SIG-M5 treated with dmso at 0.1 percent for 504 hours (cell line): Measurements from ENCODE around the gene FKBP6.
"Not testable (repeated sequence)": the region's sequence is repeated elsewhere in the genome, so short reads cannot be mapped to it uniquely, and the experiment has no call there.

ENCODE experiments used
- DNase-seq: peaks from one replicate; lab custom pipeline; 2025; ENCODE audit not compliant: unreplicated experiment; lab: John Stamatoyannopoulos, UW

The FKBP6 gene, protein sequence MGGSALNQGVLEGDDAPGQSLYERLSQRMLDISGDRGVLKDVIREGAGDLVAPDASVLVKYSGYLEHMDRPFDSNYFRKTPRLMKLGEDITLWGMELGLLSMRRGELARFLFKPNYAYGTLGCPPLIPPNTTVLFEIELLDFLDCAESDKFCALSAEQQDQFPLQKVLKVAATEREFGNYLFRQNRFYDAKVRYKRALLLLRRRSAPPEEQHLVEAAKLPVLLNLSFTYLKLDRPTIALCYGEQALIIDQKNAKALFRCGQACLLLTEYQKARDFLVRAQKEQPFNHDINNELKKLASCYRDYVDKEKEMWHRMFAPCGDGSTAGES

DNA sequence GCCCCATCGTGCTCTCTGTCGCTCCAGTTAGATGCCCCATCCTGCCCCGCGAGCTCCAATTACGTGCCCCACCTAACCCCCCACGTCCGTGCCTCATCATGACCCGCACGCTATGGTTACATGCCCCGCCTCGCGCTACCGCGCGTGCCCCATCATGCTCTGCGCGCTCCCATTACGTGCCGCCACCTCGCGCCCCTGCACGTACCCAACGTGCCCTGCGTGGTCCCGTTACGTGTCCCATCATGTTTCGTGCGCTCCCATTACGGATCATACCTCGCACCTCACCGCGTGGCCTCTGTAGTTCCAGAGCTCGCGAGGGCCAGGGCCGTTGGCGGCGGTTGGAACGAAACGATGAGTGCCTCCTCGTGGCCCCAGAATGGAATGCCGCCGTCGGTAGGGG lies at the start of gene FKBP6, which contains the start of gene TRIM50:
Gene FKBP6, plus strand, starts transcription at position 240 of the 400 bp plus-strand sequence. CDS start 268 bp downstream, outside the sequence.
Gene TRIM50, minus strand, starts transcription at position 161 of the 400 bp plus-strand sequence. CDS start 3,295 bp downstream, outside the sequence.
- not testable (repeated sequence) for DNase-seq

GRCh38 chr7:73297235-73297634 lies 30.7 kb upstream of the FKBP6 start:
- not testable (repeated sequence) for DNase-seq

GRCh38 chr7:73297706-73298105 lies 30.3 kb upstream of the FKBP6 start:
- DNase-seq: not testable (repeated sequence)

GRCh38 chr7:73299812-73300211 lies 28.1 kb upstream of the FKBP6 start:
- not testable (repeated sequence) for DNase-seq

DNA sequence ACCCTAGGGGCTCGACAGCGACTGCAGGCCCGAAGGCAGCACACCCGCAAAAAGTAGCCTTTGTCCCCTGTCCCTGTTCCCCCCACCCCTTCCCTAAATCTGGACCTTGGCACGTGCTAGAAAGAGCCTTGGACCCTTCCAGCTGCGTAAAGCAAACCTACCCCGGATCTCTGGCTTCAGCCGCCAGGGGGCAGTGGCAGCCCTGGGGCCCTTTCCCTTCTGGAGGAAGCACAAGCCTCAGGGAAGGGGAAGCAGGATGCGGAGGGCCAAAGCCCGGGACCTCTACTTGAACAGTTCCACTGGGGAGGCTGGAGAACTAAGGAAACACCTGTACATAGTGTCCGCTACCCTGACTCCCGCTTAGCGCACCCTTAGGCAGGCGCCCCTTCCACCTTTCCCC lies 26.9 kb upstream of the FKBP6 start:
- not testable (repeated sequence) for DNase-seq

DNA sequence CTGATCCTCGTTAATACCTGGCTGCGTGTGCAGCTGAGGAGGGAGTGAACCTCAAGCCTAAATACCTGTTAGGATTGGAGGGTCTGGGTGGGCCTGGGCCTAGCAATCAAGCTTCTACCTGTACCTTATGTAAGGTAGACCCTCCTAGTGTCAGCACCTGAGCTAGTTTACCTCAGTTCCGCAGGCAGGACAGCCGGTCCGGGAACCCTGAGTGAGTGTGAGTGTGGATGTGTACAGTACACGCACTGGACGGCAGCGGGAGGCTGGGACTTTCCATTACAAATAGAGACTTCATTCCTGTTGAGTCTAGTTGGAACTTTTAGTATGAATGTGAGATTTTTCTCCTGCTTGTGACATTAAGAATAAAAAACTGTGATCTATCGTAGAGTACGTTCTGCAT lies 25.1 kb upstream of the FKBP6 start:
- DNase-seq: not testable (repeated sequence)

- no peak for DNase-seq
Measured at GRCh38 chr7:73303546-73303945, 24.4 kb upstream of the FKBP6 start.

GRCh38 chr7:73304071-73304470 lies 23.9 kb upstream of the FKBP6 start:
- no peak for DNase-seq

DNA sequence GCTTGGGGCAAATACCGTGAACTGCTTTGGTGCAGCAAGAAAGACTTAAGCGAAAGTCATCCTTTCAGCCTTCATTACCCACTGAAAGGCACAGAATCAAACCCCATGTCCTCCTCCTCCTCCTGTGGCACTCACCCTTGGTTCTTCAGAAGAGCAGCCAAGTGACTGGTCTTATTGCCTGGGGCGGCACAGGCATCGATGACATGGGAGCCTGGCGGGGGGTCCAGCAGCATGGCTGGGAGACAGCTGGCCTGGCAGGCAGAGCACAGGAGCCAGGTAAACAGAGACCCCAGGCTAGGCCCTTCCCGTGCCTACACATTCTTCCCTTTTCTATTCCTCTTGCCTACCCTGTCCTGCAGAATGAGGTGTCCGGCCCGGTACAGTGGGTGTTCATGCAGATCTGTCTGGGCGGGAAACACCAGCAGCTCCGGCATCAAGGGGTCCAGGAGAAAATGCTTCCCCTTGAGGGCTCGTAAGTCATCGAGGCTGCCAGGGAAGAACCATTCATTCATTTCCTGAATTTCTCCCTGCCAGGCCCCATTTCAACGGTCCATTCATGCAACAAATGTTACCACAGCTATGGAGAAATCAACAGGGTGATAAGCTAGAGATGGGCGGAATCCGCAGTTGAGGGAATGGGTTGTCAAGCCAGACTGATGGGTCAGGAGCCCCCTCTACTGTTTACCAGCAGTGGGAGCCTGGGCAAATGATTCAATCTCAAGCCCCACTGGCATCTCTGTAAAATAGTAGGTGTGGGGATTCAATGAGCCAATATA lies 23.2 kb upstream of the FKBP6 start:
- peak; percentile 45 for DNase-seq

GRCh38 chr7:73307436-73307835 lies 20.5 kb upstream of the FKBP6 start:
- no peak for DNase-seq

DNA sequence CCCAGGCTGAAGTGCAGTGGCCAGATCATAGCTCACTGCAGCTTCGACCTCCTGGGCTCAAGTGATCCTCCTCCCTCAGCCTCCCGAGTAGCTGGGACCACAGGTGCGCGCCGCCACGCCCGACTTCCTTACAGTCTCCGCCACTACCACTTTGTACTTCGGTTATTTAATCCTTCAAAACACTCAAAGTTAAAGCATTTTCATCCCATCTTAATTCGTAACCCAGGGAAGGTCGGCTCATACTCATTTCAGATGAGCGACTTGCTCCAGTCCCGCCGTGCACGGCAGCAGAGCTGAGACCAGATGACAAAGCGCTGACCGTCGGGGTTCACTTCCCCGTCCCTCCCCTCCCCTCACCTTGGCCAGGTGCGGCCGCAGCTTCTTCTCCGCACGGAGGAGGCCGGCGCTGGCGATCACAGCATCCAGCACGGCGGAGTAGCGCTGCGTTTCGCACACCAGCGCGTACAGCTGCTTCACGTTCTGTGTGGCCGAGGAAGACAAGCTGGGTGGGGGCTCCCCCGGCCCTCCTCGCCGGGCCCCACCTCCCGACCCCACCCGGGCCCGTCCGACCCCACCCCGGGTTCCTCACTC lies 19.8 kb upstream of the FKBP6 start:
- no peak for DNase-seq

DNA sequence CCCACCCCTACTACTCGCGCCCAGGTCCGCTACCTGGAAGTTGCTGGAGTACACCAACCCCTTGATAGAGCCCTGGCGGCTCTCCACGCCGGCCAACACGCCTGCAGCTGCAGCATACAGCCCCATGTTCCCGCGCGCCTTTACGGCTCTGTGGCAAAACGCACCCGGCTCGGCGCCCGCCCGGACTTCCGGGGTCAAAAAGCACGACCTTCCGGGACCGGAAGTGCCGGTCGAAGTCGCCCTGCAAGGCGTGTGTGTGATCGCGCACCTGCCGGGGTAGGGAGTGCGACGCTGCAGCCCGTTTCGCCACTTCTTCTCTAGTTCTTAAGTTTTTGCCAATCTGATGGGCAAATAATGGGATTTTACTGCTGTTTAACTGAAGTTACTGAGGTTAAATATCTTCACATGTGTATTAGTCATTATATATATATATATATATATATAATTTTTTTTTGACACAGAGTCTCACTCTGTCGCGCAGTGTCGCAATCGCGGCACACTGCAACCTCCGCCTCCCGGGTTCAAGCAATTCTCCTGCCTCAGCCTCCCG lies 19.2 kb upstream of the FKBP6 start, which contains the start of gene NSUN5:
Gene NSUN5, minus strand, starts transcription at position 162 of the 550 bp plus-strand sequence. Its CDS starts 36 bp downstream, at position 126.
- peak; percentile 77 for DNase-seq

GRCh38 chr7:73311421-73311820 lies 16.5 kb upstream of the FKBP6 start:
- not testable (repeated sequence) for DNase-seq

DNA sequence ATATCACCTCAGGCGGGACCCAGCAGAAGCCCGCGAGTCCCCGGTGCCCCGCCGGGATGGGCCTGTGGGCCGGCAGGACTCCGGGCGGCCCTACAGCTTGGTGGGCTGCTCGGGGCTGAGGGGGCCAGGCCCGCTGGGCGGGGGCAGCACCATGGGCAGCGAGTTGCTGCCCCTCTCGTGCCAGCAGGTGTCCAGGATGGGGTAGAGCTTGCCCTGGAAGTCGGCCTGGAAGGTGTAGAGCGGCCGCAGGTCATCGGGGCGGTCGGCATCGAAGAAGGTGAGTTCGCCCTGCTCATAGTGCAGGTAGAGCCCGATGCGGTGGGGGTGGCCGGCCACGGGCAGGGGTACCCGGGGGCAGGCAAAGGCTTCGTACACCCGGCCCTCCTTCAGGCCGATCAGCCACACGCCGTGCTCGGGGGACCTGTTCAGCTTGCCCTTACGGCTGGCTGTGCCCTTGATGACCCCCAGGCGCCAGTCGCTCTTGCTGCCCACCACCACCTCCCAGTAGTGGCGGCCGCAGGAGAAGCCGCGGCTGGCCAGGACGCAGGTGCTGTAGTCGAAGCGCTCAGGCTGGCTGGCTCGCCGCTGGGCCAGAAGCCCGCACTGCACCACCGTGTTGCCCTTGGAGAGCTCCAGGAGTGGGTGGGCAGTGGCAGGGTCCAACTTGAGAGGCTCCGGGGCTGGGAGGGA lies 15.0 kb upstream of the FKBP6 start:
- DNase-seq: no peak

GRCh38 chr7:73313521-73313906 lies 14.4 kb upstream of the FKBP6 start:
- no peak for DNase-seq

GRCh38 chr7:73314271-73314670 lies 13.7 kb upstream of the FKBP6 start:
- DNase-seq: no peak

DNA sequence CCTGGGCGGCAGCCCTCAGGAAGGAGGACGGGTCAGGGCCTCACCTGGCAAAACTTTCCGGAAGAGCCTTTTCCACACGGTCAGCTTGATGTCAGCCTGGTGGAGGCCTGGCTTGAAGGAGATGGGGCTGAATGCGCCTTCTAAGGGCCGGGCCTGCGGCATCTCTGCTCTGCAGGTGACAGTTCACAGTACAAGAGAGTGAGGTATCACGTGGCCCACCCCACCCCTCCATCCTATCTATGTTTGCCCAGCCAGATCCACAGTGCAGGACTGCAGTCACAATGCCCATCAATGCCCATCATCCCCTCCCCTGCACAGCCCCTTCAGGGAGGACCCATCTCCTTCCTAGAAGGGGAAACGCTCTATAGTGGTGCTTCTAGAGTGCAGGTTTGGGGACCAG lies 11.4 kb upstream of the FKBP6 start:
- DNase-seq: no peak

GRCh38 chr7:73318656-73319204 lies 9.2 kb upstream of the FKBP6 start:
- not testable (repeated sequence) for DNase-seq

DNA sequence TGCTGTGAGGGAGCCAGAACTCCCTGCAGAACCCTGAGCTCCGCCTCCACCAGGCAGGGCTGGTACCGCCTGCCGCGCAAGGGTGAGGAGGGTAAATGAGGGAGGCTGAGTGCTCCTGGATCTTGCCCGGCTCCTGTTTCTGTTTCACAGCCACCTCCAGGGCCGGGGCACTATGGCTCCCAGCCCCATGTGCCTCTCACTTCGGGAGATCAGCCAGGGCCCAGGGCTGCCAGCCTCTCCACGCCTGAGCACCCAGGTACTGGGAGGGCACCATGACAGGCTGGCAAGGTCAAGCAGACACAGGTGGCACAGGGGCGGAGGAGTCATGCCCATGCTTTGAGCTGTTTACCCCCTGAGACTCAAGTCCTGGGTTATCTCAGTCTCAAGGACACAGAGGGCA lies 8.4 kb upstream of the FKBP6 start:
- DNase-seq: not testable (repeated sequence)

- not testable (repeated sequence) for DNase-seq
Measured at GRCh38 chr7:73320009-73320408, 8.0 kb upstream of the FKBP6 start.
